ENCODE measurements around the gene OCA2. TPM values are rescaled to one million over a fixed set of nuclear protein-coding genes. Genes with fewer than 3 reads are reported as not detected.
"Not testable (repeated sequence)": the region's sequence is repeated elsewhere in the genome, so short reads cannot be mapped to it uniquely, and the experiment has no call there.

OCA2 gene
- total RNA-seq, 1 experiment from 2014 or later, result 0.23 TPM

DNA sequence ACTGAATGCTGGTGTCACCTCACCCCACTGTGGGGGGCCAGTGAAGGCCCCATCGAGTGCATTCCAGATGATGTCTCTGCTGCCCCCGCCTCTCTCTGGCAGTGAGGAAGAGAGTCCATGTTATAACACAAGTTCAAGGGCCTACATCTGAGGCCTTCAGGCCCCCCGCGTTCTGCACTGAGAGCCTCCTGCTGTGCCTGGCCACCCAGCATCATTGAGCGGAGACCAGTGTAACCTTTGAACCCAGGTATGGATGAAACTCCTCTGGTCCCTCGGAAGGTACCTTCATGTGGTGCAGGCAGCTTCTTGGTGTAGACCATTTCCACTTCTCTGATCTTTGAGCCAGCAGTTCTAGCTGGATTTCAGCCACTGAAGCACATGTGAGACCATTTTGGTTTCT lies 324.9 kb downstream of the OCA2 start:
- DNase-seq (ENCODE audit: low read depth), result no peak

GRCh38 chr15:27771892-27772291 lies 327.2 kb downstream of the OCA2 start:
- no peak for DNase-seq (ENCODE audit: low read depth)

GRCh38 chr15:27770769-27771554 lies 328.2 kb downstream of the OCA2 start:
- no peak for DNase-seq (ENCODE audit: low read depth)

DNA sequence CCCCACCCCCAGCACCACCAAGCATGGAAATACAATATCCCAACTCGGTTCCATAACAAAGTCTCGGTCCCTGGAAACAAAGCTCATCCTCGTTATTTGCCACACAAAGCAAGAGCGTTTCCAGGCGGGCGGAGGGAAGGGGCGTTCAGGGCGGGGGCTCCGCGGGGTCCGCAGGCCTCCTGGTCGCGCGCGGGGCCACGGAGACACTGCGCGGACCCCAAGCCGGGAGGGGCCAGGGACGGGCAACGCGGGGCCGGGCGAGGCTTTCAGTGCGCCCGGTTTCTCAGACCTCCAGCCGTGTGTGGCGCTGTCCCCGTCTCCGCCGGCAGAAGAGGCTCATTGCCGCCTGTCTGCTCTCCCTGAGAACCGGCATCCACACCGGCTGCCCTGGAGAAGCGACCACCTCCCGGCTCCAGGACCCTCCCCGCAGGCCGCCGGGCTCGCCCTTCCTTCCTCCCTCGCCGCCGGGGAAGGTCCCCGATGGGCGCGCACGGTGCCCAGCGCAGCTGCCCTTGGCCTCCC lies 329.0 kb downstream of the OCA2 start:
- no peak for DNase-seq (ENCODE audit: low read depth)

- no peak for DNase-seq (ENCODE audit: low read depth)
Observed at GRCh38 chr15:27769652-27770051, 329.5 kb downstream of the OCA2 start.

DNA sequence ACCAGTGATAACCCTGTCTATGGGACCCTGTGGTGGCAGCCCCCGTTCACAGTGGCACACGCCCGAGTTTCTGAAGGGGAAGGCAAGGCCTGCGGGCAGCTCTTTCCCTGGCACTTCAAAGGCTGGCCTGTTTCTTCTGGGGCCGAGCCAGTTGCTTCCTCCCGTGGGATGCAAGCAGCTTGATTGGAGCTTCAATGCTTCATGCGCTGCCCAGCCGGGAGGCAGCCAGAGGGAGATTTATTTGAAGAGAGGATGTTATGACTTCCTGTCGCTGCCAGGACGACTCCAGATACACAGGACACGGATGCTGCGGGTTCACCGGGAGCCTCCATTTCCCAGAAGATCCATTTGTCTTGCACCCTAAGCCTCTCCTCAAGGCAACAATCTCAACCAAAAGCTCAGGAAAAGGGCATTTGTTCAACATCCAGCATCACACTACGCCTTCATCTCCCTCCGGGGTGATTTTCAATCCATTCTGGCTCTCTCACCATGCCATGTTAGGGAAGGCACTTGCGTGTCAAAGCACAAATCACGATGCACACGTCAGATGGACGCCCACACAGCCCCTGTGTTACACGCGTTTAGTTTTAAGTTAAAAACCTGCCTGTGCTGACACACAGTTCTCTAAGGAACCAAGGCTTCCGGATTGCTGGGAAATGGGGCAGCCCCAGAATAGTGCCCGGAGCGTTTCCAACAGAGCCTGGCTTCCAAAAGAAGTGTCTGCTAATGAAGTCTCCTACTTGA lies 330.2 kb downstream of the OCA2 start:
- DNase-seq (ENCODE audit: low read depth), result no peak

DNA sequence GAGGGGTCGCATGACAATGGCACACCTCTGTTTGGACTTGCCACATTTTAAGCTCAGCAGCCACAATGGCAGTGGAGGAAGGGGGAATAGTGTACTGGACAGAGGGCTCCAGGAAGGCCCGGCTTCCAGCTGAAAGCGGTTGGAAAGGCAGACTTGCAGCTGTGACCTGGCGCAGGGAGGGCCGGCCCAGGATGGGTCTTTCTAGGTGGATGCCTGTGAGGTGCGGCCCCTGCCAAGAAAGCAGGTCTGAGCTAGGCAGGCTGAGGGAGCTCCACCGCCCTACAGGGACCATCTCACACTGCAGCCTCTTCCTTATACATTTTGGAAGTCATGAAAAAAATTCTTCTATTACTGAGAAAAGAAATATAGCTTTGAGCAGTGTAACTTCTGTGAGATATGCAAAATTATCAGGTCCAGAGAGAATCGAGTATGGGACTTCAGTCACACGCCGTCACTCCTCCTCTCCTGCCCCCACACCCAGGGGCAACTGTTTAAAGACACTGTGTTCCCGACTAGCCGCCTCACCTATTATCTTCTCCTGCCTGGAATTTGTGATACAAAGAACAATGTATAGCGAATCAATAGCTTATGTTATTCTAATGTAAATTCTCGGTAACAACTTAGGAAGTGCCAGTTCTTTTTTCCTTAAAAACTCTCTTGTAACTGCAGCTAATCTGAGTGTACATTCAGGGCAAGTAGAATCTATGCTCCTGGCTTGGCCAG lies 331.0 kb downstream of the OCA2 start:
- no peak for DNase-seq (ENCODE audit: low read depth)

DNA sequence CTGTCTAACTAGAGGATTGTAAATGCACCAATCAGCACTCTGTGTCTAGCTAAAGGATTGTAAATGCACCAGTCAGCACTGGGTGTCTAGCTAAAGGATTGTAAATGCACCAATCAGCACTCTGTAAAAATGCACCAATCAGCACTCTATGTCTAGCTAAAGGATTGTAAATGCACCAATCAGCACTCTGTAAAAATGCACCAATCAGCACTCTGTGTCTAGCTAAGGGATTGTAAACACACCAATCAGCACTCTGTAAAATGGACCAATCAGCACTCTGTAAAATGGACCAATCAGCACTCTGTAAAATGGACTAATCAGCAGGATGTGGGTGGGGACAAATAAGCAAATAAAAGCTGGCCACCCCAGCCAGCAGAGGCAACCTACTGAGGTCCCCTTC lies 331.7 kb downstream of the OCA2 start:
- DNase-seq (ENCODE audit: low read depth), result not testable (repeated sequence)

- no peak for DNase-seq (ENCODE audit: low read depth)
Observed at GRCh38 chr15:27764339-27764738, 334.8 kb downstream of the OCA2 start.

- DNase-seq (ENCODE audit: low read depth), result no peak
Observed at GRCh38 chr15:27763514-27763913, 335.6 kb downstream of the OCA2 start.

DNA sequence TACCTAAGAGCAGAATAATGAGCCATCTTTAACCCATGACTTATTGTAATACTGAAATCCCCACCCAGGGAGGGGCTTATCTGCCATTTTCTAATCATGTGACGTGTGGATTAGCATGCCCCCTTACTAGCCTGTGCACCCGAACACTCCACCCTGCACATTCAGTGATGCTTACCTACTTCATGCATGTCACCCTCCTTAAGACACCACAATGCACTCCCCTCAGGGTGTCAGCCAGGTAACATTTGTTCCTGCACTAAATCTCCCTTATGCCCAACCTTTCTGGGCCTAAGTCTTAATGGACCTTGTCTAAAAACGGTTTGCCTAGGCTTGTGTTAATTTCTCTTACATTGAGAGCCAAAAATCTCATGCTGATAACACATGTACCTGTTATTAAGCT lies 336.6 kb downstream of the OCA2 start:
- DNase-seq (ENCODE audit: low read depth), result no peak

- no peak for DNase-seq (ENCODE audit: low read depth)
Observed at GRCh38 chr15:27757052-27757451, 342.1 kb downstream of the OCA2 start.

- no peak for DNase-seq (ENCODE audit: low read depth)
Observed at GRCh38 chr15:27752691-27753090, 346.4 kb downstream of the OCA2 start.

GRCh38 chr15:27747997-27748396 lies 351.1 kb downstream of the OCA2 start:
- DNase-seq (ENCODE audit: low read depth), result no peak

DNA sequence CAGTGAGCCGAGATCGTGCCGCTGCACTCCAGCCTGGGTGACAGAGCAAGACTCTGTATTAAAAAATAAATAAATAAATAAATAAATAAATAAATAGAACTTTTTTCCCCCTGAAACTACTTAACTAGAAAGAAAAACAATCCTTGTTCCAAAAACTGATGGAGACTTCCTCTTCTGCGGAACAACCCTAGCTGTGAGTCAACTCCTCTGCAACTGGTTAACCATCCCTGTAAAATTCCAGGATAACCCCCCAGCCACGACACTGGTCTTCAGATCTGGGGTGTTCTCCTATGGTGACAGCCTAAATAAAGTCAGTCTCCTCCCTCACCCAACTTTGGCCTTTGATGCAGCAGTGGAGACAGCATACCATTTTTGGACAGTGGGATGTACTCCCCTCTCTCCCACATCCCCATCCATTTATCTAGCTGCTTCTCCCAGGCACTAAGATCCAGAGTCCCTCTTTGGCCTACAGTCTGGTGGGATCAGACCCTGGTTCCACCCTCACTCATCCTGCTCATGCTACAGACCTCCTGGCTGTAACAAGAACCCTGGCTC lies 352.6 kb downstream of the OCA2 start:
- no peak for DNase-seq (ENCODE audit: low read depth)

- no peak for DNase-seq (ENCODE audit: low read depth)
Observed at GRCh38 chr15:27744641-27745040, 354.5 kb downstream of the OCA2 start.

- no peak for DNase-seq (ENCODE audit: low read depth)
Observed at GRCh38 chr15:27743638-27744037, 355.5 kb downstream of the OCA2 start.

GRCh38 chr15:27742751-27743477 lies 356.2 kb downstream of the OCA2 start:
- no peak for DNase-seq (ENCODE audit: low read depth)

- no peak for DNase-seq (ENCODE audit: low read depth)
Observed at GRCh38 chr15:27741226-27741860, 357.8 kb downstream of the OCA2 start.

- no peak for DNase-seq (ENCODE audit: low read depth)
Observed at GRCh38 chr15:27734785-27735495, 364.2 kb downstream of the OCA2 start.
